ENCODE results near the gene RASGRF1.

The RASGRF1 gene

GRCh38 chr15:78927077-78927790, 163.3 kb downstream of the RASGRF1 start:
- DNase-seq: no peak

- DNase-seq: no peak
Observed at GRCh38 chr15:78925956-78926743, 164.4 kb downstream of the RASGRF1 start.

GRCh38 chr15:78925076-78925624, 165.4 kb downstream of the RASGRF1 start:
- no peak for DNase-seq

GRCh38 chr15:78923480-78924360, 166.9 kb downstream of the RASGRF1 start:
- no peak for DNase-seq

- no peak for DNase-seq
Observed at GRCh38 chr15:78923015-78923414, 167.6 kb downstream of the RASGRF1 start.

- no peak for DNase-seq
Observed at GRCh38 chr15:78922527-78922926, 168.1 kb downstream of the RASGRF1 start.

GRCh38 chr15:78921940-78922339, 168.6 kb downstream of the RASGRF1 start:
- no peak for DNase-seq

GRCh38 chr15:78921517-78921916, 169.1 kb downstream of the RASGRF1 start:
- DNase-seq: no peak

- DNase-seq: no peak
Observed at GRCh38 chr15:78917888-78918287, 172.7 kb downstream of the RASGRF1 start.

GRCh38 chr15:78916088-78916487, 174.5 kb downstream of the RASGRF1 start:
- no peak for DNase-seq

- peak; percentile 55 for DNase-seq
Observed at GRCh38 chr15:78915341-78916087, 175.1 kb downstream of the RASGRF1 start.

- DNase-seq: no peak
Observed at GRCh38 chr15:78914027-78914764, 176.4 kb downstream of the RASGRF1 start.

- no peak for DNase-seq
Observed at GRCh38 chr15:78913012-78913411, 177.6 kb downstream of the RASGRF1 start.

- no peak for DNase-seq
Observed at GRCh38 chr15:78912316-78912715, 178.3 kb downstream of the RASGRF1 start.

GRCh38 chr15:78910271-78910670, 180.3 kb downstream of the RASGRF1 start:
- no peak for DNase-seq

Data from SIG-M5 (cell line).